A673 (cell line): ENCODE data around the gene CRELD2. TPM values are rescaled to one million over a fixed set of nuclear protein-coding genes. Genes with fewer than 3 reads are reported as not detected.

Source experiments
- BruUV-seq: library from RNA; stranded (reverse); fragments of 400-500 nt; replicated peaks from 2 replicates; lab custom pipeline; 2021; lab: Mats Ljungman, UMichigan
- CTCF ChIA-PET: fragments of 300-600 bp; sonication (Branson Sonifier 250); formaldehyde crosslinking; loops from one replicate; lab custom pipeline; 2022; ENCODE audit warnings: antibody characterized with exemption; lab: Charles Lee
- POLR2A ChIA-PET: fragments of 300-600 bp; sonication (Branson Sonifier 250); formaldehyde crosslinking; loops from one replicate; lab custom pipeline; 2022; ENCODE audit warnings: antibody characterized with exemption; ENCODE audit not compliant: low non-redundant PET; lab: Charles Lee
- DNase-seq: peaks from one replicate; pipeline ENCODE4 v3.0.0-alpha.2; 2015; ENCODE audit warnings: low spot score
- H3K27ac ChIP-seq: fragments of 200-600 bp; sonication (generic); 2 replicates; pipeline ENCODE4 v1.5.1; 2016; ENCODE audit warnings: mixed run types, low read depth, mild to moderate bottlenecking, mixed read lengths, antibody characterized with exemption, low read length; ENCODE audit not compliant: poor library complexity, severe bottlenecking
- H3K27me3 ChIP-seq: fragments of 200-600 bp; sonication (generic); replicated peaks from 2 replicates; pipeline ENCODE4 v1.6.1; 2017; ENCODE audit warnings: mixed run types, low read depth, mild to moderate bottlenecking, mixed read lengths, antibody characterized with exemption, low read length; ENCODE audit not compliant: insufficient read depth, poor library complexity
- H3K36me3 ChIP-seq: fragments of 200-600 bp; sonication (generic); 2 replicates; pipeline ENCODE4 v1.6.1; 2016; ENCODE audit warnings: mixed run types, mild to moderate bottlenecking, mixed read lengths, antibody characterized with exemption, low read length; ENCODE audit not compliant: insufficient read depth, poor library complexity, severe bottlenecking
- H3K4me1 ChIP-seq: fragments of 200-600 bp; sonication (generic); 2 replicates; pipeline ENCODE4 v1.6.1; 2017; ENCODE audit warnings: mixed run types, mild to moderate bottlenecking, mixed read lengths, antibody characterized with exemption, low read length; ENCODE audit not compliant: insufficient read depth, poor library complexity, severe bottlenecking
- H3K4me3 ChIP-seq: fragments of 200-600 bp; sonication (generic); 2 replicates; pipeline ENCODE4 v1.5.1; 2016; ENCODE audit warnings: low read depth, mixed run types, mild to moderate bottlenecking, mixed read lengths, low read length; ENCODE audit not compliant: poor library complexity, severe bottlenecking
- H3K9me3 ChIP-seq: fragments of 200-600 bp; sonication (generic); 2 replicates; pipeline ENCODE4 v1.6.1; 2016; ENCODE audit warnings: mixed run types, low read depth, mild to moderate bottlenecking, mixed read lengths, antibody characterized with exemption, low read length; ENCODE audit not compliant: poor library complexity, severe bottlenecking
- CTCF ChIP-seq: fragments of 300-800, 200-600 bp; sonication (generic); conservative IDR thresholded peaks from 2 replicates; pipeline ENCODE4 v1.5.1; 2017; ENCODE audit warnings: low read depth, mild to moderate bottlenecking, antibody characterized with exemption, low read length, moderate library complexity, mixed read lengths
- EZH2 ChIP-seq: fragments of 200-600 bp; sonication (generic); IDR thresholded peaks from 2 replicates; pipeline ENCODE4 v1.6.1; 2017; ENCODE audit warnings: borderline replicate concordance, low read depth, mild to moderate bottlenecking, mixed read lengths, antibody characterized with exemption, low read length; ENCODE audit not compliant: poor library complexity, severe bottlenecking
- intact Hi-C: fragments of 100-400 bp; cut with micrococcal nuclease; formaldehyde crosslinking; loops from one replicate; pipeline ENCODE4 v1.10.0; 2022; ENCODE audit not compliant: unreplicated experiment
- total RNA-seq: library from RNA; stranded (reverse); gene quantifications from 2 replicates; pipeline ENCODE4 v1.2.3, GENCODE V29; 2021

CRELD2 gene
- total RNA-seq, 1 experiment from 2014 or later: 54.7 TPM

GRCh38 chr22:49948958-49949913 lies 30.8 kb downstream of the CRELD2 start:
- no peaks in the 10 kb centered on the region for H3K27me3 ChIP-seq
- CTCF ChIA-PET: no interaction called here
- H3K4me1 ChIP-seq: peaks cover 22% of the 10 kb centered on the region
- no TSS peak for BruUV-seq
- no peak overlapping the region for H3K27ac ChIP-seq
- H3K9me3 ChIP-seq: no peaks in the 10 kb centered on the region
- POLR2A ChIA-PET: no interaction called here
- intact Hi-C loops: no loop called here
- no peak overlapping the region for H3K4me3 ChIP-seq
- DNase-seq: no peak
- H3K36me3 ChIP-seq: no peaks in the 10 kb centered on the region
- TF ChIP-seq CTCF (no peak), EZH2 (no peak)

DNA sequence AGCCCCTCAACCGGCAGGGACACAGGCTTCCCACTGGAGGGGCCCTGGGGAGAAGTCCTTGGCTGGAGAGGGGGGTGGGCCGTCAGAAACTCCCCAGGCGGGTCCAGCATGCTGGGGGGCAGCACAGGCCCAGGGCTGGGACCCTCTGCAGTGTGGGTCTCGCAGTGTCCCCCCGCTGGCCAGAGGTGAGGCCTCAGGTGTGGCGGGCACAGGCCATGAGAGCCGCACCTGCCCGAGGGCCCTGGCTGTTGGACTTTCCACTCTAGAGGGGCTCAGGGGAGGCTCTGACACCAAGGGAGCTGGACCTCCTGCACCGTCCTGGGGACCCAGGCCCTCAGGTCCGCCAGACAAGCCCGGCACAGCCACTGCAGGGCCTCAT lies 31.5 kb downstream of the CRELD2 start:
- POLR2A ChIA-PET: no interaction called here
- CTCF ChIA-PET: no interaction called here
- no peaks in the 10 kb centered on the region for H3K27me3 ChIP-seq
- TF ChIP-seq CTCF (no peak), EZH2 (no peak)
- no peak for DNase-seq
- no peaks in the 10 kb centered on the region for H3K9me3 ChIP-seq
- no peak overlapping the region for H3K27ac ChIP-seq
- H3K4me1 ChIP-seq: peaks cover 22% of the 10 kb centered on the region
- H3K36me3 ChIP-seq: no peaks in the 10 kb centered on the region
- no TSS peak for BruUV-seq
- intact Hi-C loops: no loop called here
- no peak overlapping the region for H3K4me3 ChIP-seq

- no peaks in the 10 kb centered on the region for H3K9me3 ChIP-seq
- intact Hi-C loops: no loop called here
- peaks cover 22% of the 10 kb centered on the region for H3K4me1 ChIP-seq
- TF ChIP-seq CTCF (no peak), EZH2 (no peak)
- H3K36me3 ChIP-seq: no peaks in the 10 kb centered on the region
- BruUV-seq: no TSS peak
- no peak overlapping the region for H3K4me3 ChIP-seq
- no peak overlapping the region for H3K27ac ChIP-seq
- DNase-seq: no peak
- ChIA-PET POLR2A (no interaction called here), CTCF (no interaction called here)
- no peaks in the 10 kb centered on the region for H3K27me3 ChIP-seq
Observed at GRCh38 chr22:49950396-49950994, 32.1 kb downstream of the CRELD2 start.
